SK-N-SH (cell line): ENCODE results near the gene PKIB. TPM values are rescaled to one million over a fixed set of nuclear protein-coding genes. Genes with fewer than 3 reads are reported as not detected.

Experiments
- CTCF ChIA-PET: fragments of 300-600, 350-600 bp; formaldehyde crosslinking; extraction: SDS; loops from one replicate; lab custom pipeline; 2021; lab: Yijun Ruan, JAX
- POLR2A ChIA-PET: fragments of 350-600 bp; sonication (Branson Sonifier 250); formaldehyde crosslinking; extraction: SDS; loops from one replicate; lab custom pipeline; 2020; ENCODE audit warnings: antibody characterized with exemption, inconsistent platforms; lab: Yijun Ruan, JAX
- DNase-seq: peaks from one replicate; pipeline ENCODE4 v3.0.0; 2012
- H2AFZ ChIP-seq: fragments of 200-600 bp; sonication (generic); 2 replicates; pipeline ENCODE4 v1.8.1; 2016; ENCODE audit warnings: antibody characterized with exemption, mild to moderate bottlenecking, low read depth
- H3F3A ChIP-seq: fragments of 200-600 bp; sonication (generic); replicated peaks from 2 replicates; pipeline ENCODE3; 2016; ENCODE audit warnings: antibody characterized with exemption, mild to moderate bottlenecking; ENCODE audit not compliant: insufficient read depth
- H3K27ac ChIP-seq, 2 experiments: fragments of 200-500 bp in 1 of 2; fragments of 200-600 bp in 1 of 2; sonication (Bioruptor generic) in 1 of 2; sonication (generic), shearing (Covaris generic) in 1 of 2; 2 replicates each; pipeline versions ENCODE4 v1.5.1 to v1.6.1; 2014 to 2016; ENCODE audit warnings: low read depth in 2 of 2, inconsistent platforms in 1 of 2, low read length in 1 of 2, mild to moderate bottlenecking in 1 of 2, mixed read lengths in 1 of 2
- H3K27me3 ChIP-seq: fragments of 200-600 bp; sonication (generic), shearing (Covaris generic); 2 replicates; pipeline ENCODE4 v1.6.1; 2016; ENCODE audit warnings: mixed run types; ENCODE audit not compliant: insufficient read depth
- H3K36me3 ChIP-seq, 2 experiments: fragments of 200-500 bp in 1 of 2; fragments of 200-600 bp in 1 of 2; sonication (Bioruptor generic) in 1 of 2; sonication (generic) in 1 of 2; replicated peaks in 1 of 2; 2 replicates each; pipeline versions ENCODE3 to v1.5.1; 2014 to 2016; ENCODE audit warnings: low read length in 1 of 2, mild to moderate bottlenecking in 1 of 2; ENCODE audit not compliant: insufficient read depth in 2 of 2, control insufficient read depth in 1 of 2
- H3K4me1 ChIP-seq, 2 experiments: fragments of 200-500 bp in 1 of 2; fragments of 200-600 bp in 1 of 2; sonication (Bioruptor generic) in 1 of 2; sonication (generic), shearing (Covaris generic) in 1 of 2; 2 replicates each; pipeline versions ENCODE4 v1.5.1 to v1.6.1; 2014 to 2016; ENCODE audit warnings: low read depth in 1 of 2, low read length in 1 of 2, mixed run types in 1 of 2; ENCODE audit not compliant: insufficient read depth in 2 of 2, control insufficient read depth in 1 of 2
- H3K4me2 ChIP-seq: fragments of 200-600 bp; sonication (generic), shearing (Covaris generic); 2 replicates; pipeline ENCODE4 v1.6.1; 2017; ENCODE audit warnings: mixed run types
- H3K4me3 ChIP-seq, 2 experiments: fragments of 200-500 bp in 1 of 2; fragments of 200-600 bp in 1 of 2; sonication (Bioruptor generic) in 1 of 2; sonication (generic), shearing (Covaris generic) in 1 of 2; 2 replicates each; pipeline versions ENCODE4 v1.5.1 to v1.8.1; 2014 to 2016; ENCODE audit warnings: low read depth in 2 of 2, inconsistent platforms in 1 of 2, low read length in 1 of 2, mild to moderate bottlenecking in 1 of 2, mixed read lengths in 1 of 2, moderate library complexity in 1 of 2
- H3K79me2 ChIP-seq: fragments of 200-600 bp; sonication (generic); 2 replicates; pipeline ENCODE4 v1.8.1; 2017; ENCODE audit warnings: mild to moderate bottlenecking; ENCODE audit not compliant: insufficient read depth
- H3K9ac ChIP-seq: fragments of 200-600 bp; sonication (generic); 2 replicates; pipeline ENCODE4 v1.6.1; 2017; ENCODE audit warnings: mixed run types
- H3K9me2 ChIP-seq: fragments of 200-600 bp; sonication (generic); 2 replicates; pipeline ENCODE4 v1.6.1; 2017; ENCODE audit warnings: mixed run types
- H3K9me3 ChIP-seq: fragments of 200-600 bp; sonication (generic); 2 replicates; pipeline ENCODE4 v1.6.1; 2017; ENCODE audit warnings: mixed run types, mild to moderate bottlenecking, moderate library complexity
- H4K20me1 ChIP-seq: fragments of 200-600 bp; sonication (generic); 2 replicates; pipeline ENCODE4 v1.6.1; 2017; ENCODE audit warnings: mild to moderate bottlenecking, mixed run types; ENCODE audit not compliant: insufficient read depth
- CTCF ChIP-seq: fragments of 200-600 bp; sonication (generic); IDR thresholded peaks from 2 replicates; pipeline ENCODE4 v1.6.1; 2017; ENCODE audit warnings: antibody characterized with exemption, mild to moderate bottlenecking, moderate library complexity
- ELF1 ChIP-seq: IDR thresholded peaks from 2 replicates; pipeline ENCODE4 v1.4.0; 2012
- FOXM1 ChIP-seq: IDR thresholded peaks from 2 replicates; pipeline ENCODE4 v1.4.0; 2012; ENCODE audit warnings: low read depth, mild to moderate bottlenecking
- GABPA ChIP-seq: IDR thresholded peaks from 2 replicates; pipeline ENCODE4 v1.4.0; 2012; ENCODE audit warnings: low read depth, mild to moderate bottlenecking
- GATA2 ChIP-seq: sonication (generic); formaldehyde crosslinking; IDR thresholded peaks from 2 replicates; pipeline ENCODE4 v1.5.0; 2020; ENCODE audit warnings: mild to moderate bottlenecking, missing genetic modification reagents
- JUND ChIP-seq: IDR thresholded peaks from 2 replicates; pipeline ENCODE4 v1.4.0; 2012
- MEF2A ChIP-seq: IDR thresholded peaks from 2 replicates; pipeline ENCODE4 v1.4.0; 2012; ENCODE audit warnings: low read depth, borderline replicate concordance
- MXI1 ChIP-seq: IDR thresholded peaks from 2 replicates; pipeline ENCODE4 v1.6.1; 2012; ENCODE audit warnings: mild to moderate bottlenecking, low read depth, low read length, improper control_type of control experiment
- NRF1 ChIP-seq: IDR thresholded peaks from 2 replicates; pipeline ENCODE4 v1.6.1; 2012; ENCODE audit warnings: low read depth, mild to moderate bottlenecking, low read length
- POLR2AphosphoS5 ChIP-seq: IDR thresholded peaks from 2 replicates; pipeline ENCODE4 v1.6.1; 2012; ENCODE audit warnings: low read depth, low read length
- RCOR1 ChIP-seq: fragments of 150-350 bp; IDR thresholded peaks from 2 replicates; pipeline ENCODE4 v1.6.1; 2017; ENCODE audit warnings: antibody characterized with exemption, low read length
- REST ChIP-seq: IDR thresholded peaks from 2 replicates; pipeline ENCODE4 v1.6.1; 2012; ENCODE audit warnings: mild to moderate bottlenecking, low read depth, low read length, moderate library complexity
- RXRA ChIP-seq: IDR thresholded peaks from 2 replicates; pipeline ENCODE4 v1.4.0; 2012; ENCODE audit warnings: low read depth, mild to moderate bottlenecking, borderline replicate concordance
- SIN3A ChIP-seq: IDR thresholded peaks from 2 replicates; pipeline ENCODE4 v1.6.1; 2012; ENCODE audit warnings: low read depth, mild to moderate bottlenecking, low read length, moderate library complexity, borderline replicate concordance
- TCF12 ChIP-seq: IDR thresholded peaks from 2 replicates; pipeline ENCODE4 v1.4.0; 2012
- TEAD4 ChIP-seq: IDR thresholded peaks from 2 replicates; pipeline ENCODE4 v1.4.0; 2012; ENCODE audit warnings: mild to moderate bottlenecking, borderline replicate concordance; ENCODE audit not compliant: insufficient read depth
- USF2 ChIP-seq: fragments of 150-350 bp; IDR thresholded peaks from 2 replicates; pipeline ENCODE4 v1.6.1; 2017; ENCODE audit warnings: antibody characterized with exemption, low read length, low read depth, borderline replicate concordance
- YY1 ChIP-seq: IDR thresholded peaks from 2 replicates; pipeline ENCODE4 v1.4.0; 2012; ENCODE audit warnings: low read depth, mild to moderate bottlenecking
- ZBTB33 ChIP-seq: IDR thresholded peaks from 2 replicates; pipeline ENCODE4 v1.4.0; 2012; ENCODE audit warnings: low read depth, borderline replicate concordance
- polyA plus RNA-seq, 3 experiments: library from polyadenylated mRNA; depleted of rRNA; stranded (reverse); fragments of >200 nt; gene quantifications; 2 replicates each; pipeline ENCODE4 v1.2.3, GENCODE V29; 2012
- TF ChIP-seq, protein P1 (sequence below): IDR thresholded peaks from 2 replicates; pipeline ENCODE4 v1.4.0; 2012; ENCODE audit warnings: low read depth, borderline replicate concordance

Gene PKIB
- polyA plus RNA-seq, 1 of the 3 experiments (the other 2 are of a cell fraction) = 0.30 TPM

- Histone ChIP-seq H3K27me3 (no peaks in the 10 kb centered on the region), H3K4me2 (no peak overlapping the region), H3K36me3 (no peaks in the 10 kb centered on the region), H4K20me1 (no peaks in the 10 kb centered on the region), H3K27ac (no peak overlapping the region), H3K4me3 (no peak overlapping the region), H2AFZ (no peak overlapping the region), H3K9me2 (no peaks in the 10 kb centered on the region), H3K9me3 (no peaks in the 10 kb centered on the region), H3K4me1 (no peaks in the 10 kb centered on the region), H3F3A (no peaks in the 10 kb centered on the region), H3K9ac (no peak overlapping the region), H3K79me2 (no peaks in the 10 kb centered on the region)
- TF ChIP-seq RCOR1 (no peak), REST (no peak), NRF1 (no peak), ELF1 (no peak), ZBTB33 (no peak), USF2 (no peak), TEAD4 (no peak), CTCF (no peak), TCF12 (no peak), GATA2 (CRISPR knock-in tag) (no peak), YY1 (no peak), FOXM1 (no peak), MXI1 (no peak), MEF2A (no peak), POLR2AphosphoS5 (no peak), RXRA (no peak), SIN3A (no peak), JUND (no peak), GABPA (no peak)
- TF ChIP-seq, protein P1, sequence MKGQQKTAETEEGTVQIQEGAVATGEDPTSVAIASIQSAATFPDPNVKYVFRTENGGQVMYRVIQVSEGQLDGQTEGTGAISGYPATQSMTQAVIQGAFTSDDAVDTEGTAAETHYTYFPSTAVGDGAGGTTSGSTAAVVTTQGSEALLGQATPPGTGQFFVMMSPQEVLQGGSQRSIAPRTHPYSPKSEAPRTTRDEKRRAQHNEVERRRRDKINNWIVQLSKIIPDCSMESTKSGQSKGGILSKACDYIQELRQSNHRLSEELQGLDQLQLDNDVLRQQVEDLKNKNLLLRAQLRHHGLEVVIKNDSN = no peak
- POLR2A ChIA-PET = no interaction called here
- DNase-seq = no peak
- CTCF ChIA-PET = no interaction called here
Observed at GRCh38 chr6:122568350-122568749, 41.9 kb upstream of the PKIB start.
